Activated T-cell treated with anti-CD3 and anti-CD28 coated beads, Interleukin-2, amount 50 U/mL, for 24 hours (primary cell): ENCODE results near the gene TRMO.

ENCODE experiments used
- DNase-seq: peaks from one replicate; pipeline ENCODE4 v3.0.0-alpha.2; 2020
- H3K27ac Mint-ChIP-seq: 2 replicates; pipeline ENCODE4 v1.8.0; 2020; ENCODE audit warnings: mild to moderate bottlenecking, mixed read lengths
- H3K27me3 Mint-ChIP-seq: 2 replicates; pipeline ENCODE4 v1.8.0; 2020; ENCODE audit warnings: mixed read lengths
- H3K36me3 Mint-ChIP-seq: 2 replicates; pipeline ENCODE4 v1.8.0; 2020; ENCODE audit warnings: low read depth, mixed read lengths
- H3K4me1 Mint-ChIP-seq: 2 replicates; pipeline ENCODE4 v1.8.0; 2020; ENCODE audit warnings: low read depth, mixed read lengths
- H3K4me3 Mint-ChIP-seq: 2 replicates; pipeline ENCODE4 v1.8.0; 2020; ENCODE audit warnings: mild to moderate bottlenecking, moderate library complexity, mixed read lengths
- H3K9me3 Mint-ChIP-seq: 2 replicates; pipeline ENCODE4 v1.8.0; 2020; ENCODE audit warnings: mixed read lengths

Gene TRMO

DNA sequence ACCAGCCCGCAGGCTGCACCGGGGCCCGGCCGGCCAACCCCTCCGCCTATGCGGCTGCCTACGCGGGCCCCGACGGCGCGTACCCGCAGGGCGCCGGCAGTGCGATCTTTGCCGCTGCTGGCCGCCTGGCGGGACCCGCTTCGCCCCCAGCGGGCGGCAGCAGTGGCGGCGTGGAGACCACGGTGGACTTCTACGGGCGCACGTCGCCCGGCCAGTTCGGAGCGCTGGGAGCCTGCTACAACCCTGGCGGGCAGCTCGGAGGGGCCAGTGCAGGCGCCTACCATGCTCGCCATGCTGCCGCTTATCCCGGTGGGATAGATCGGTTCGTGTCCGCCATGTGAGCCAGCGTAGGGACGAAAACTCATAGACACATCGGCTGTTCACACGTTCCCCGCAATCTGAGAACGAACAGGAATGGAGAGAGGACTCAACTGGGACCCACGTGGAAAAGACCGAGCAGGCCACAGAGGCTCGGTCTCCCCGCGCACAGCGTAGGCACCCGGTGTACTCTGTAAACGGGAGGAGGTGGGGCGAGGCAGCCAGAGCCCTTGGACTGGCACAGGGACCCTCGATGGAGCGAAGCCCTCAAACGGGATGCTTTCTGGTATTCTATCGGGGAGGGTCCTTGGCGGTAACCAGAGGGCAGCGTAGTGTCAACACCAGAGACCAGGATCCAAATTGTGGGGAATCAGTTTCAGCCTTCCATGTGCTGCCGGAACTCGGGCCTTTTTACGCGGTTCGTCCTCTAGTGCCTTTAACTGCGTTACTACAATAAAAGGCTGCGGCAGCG lies 67.4 kb downstream of the TRMO start:
- Mint-ChIP-seq H3K4me3 (peak overlapping the region; percentile 38), H3K4me1 (peaks cover 25% of the 10 kb centered on the region)

More for the DNA sequence above, 67.4 kb downstream of the TRMO start:
- H3K27me3 Mint-ChIP-seq = peaks cover 86% of the 10 kb centered on the region
- DNase-seq = no peak
- peaks cover 3% of the 10 kb centered on the region for H3K36me3 Mint-ChIP-seq
- H3K27ac Mint-ChIP-seq = no peak overlapping the region
- no peaks in the 10 kb centered on the region for H3K9me3 Mint-ChIP-seq
